Measurements from ENCODE around the gene CD151. TPM values are rescaled to one million over a fixed set of nuclear protein-coding genes. Genes with fewer than 3 reads are reported as not detected.

CD151 gene
- total RNA-seq, 1 donor from 2014 or later: 108 TPM

DNA sequence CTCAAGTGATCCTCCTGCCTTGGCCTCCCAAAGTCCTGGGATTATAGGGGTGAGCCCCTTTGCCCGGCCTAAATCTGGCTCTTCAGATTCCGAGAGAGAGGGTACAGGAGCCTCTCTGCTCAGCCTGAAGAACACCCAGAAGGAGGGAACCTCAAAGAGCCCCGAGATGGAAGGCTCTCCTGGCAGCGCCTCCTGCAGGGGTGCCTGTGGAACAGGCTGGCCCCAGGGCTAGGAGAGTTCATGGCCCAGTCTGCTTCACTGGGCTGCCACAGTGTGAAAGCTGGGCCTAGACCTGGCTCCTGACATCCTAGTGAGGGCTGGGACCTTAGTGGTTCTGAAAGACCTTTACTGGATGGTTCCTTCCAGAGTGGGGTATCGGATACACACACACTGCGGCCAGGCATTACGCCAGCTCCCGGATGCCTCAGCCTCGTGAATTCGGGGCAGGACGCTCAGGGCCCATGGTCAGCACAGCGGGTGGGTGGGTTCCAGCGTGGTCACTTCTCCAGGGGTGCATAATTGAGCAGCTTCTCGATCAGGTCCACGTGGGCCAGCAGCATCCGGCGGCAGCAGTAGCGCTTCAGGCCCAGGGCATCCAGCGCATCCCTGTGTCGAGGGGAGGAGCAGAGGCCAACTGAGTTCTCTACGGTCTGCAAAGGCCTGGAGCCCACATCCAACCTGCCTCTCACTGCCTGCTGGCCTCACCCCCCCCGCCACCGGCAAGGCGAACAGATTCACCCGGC, 7.3 kb downstream of the CD151 start:
- H3K9me3 Mint-ChIP-seq: no peaks in the 10 kb centered on the region
- peaks cover 17% of the 10 kb centered on the region for H3K4me1 Mint-ChIP-seq
- H3K4me3 Mint-ChIP-seq: peak overlapping the region; percentile 85
- no peak overlapping the region for H3K27ac Mint-ChIP-seq (ENCODE audit: unreplicated experiment)
- no peak for DNase-seq (ENCODE audit: low read depth, low spot score)
- H3K36me3 Mint-ChIP-seq (ENCODE audit: low read depth): peaks cover 5% of the 10 kb centered on the region
- peaks cover 10% of the 10 kb centered on the region for H3K27me3 Mint-ChIP-seq (ENCODE audit: low read depth)
- TF ChIP-seq, protein P1, sequence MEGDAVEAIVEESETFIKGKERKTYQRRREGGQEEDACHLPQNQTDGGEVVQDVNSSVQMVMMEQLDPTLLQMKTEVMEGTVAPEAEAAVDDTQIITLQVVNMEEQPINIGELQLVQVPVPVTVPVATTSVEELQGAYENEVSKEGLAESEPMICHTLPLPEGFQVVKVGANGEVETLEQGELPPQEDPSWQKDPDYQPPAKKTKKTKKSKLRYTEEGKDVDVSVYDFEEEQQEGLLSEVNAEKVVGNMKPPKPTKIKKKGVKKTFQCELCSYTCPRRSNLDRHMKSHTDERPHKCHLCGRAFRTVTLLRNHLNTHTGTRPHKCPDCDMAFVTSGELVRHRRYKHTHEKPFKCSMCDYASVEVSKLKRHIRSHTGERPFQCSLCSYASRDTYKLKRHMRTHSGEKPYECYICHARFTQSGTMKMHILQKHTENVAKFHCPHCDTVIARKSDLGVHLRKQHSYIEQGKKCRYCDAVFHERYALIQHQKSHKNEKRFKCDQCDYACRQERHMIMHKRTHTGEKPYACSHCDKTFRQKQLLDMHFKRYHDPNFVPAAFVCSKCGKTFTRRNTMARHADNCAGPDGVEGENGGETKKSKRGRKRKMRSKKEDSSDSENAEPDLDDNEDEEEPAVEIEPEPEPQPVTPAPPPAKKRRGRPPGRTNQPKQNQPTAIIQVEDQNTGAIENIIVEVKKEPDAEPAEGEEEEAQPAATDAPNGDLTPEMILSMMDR (conservative IDR thresholded peaks at IDR 0.05): peak; percentile 29

DNA sequence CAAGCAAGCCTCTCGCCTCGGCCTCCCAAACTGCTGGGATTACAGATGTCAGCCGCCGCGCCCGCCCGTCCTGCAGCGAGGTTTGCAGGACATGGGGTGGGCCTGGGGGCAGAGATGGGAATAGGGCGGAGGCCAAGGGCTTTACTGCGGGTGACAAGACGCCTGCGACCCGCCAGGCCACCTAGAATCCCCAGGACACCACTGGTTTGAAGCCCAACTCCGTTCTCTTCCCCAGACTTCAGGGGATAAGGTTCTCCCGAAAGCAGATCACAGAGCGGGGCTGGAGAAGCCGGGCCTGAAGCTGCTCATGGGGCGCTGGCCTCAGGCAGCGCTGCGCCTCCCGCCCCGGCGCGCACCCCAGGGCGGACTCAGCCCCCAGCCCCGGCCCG, 9.2 kb downstream of the CD151 start:
- Mint-ChIP-seq H3K9me3 (no peaks in the 10 kb centered on the region), H3K4me1 (peaks cover 18% of the 10 kb centered on the region), H3K27ac (ENCODE audit: unreplicated experiment) (no peak overlapping the region), H3K36me3 (ENCODE audit: low read depth) (peaks cover 5% of the 10 kb centered on the region), H3K27me3 (ENCODE audit: low read depth) (peaks cover 10% of the 10 kb centered on the region), H3K4me3 (peak overlapping the region; percentile 92)
- no peak for DNase-seq (ENCODE audit: low read depth, low spot score)
- TF ChIP-seq, protein P1 (conservative IDR thresholded peaks at IDR 0.05): no peak

DNA sequence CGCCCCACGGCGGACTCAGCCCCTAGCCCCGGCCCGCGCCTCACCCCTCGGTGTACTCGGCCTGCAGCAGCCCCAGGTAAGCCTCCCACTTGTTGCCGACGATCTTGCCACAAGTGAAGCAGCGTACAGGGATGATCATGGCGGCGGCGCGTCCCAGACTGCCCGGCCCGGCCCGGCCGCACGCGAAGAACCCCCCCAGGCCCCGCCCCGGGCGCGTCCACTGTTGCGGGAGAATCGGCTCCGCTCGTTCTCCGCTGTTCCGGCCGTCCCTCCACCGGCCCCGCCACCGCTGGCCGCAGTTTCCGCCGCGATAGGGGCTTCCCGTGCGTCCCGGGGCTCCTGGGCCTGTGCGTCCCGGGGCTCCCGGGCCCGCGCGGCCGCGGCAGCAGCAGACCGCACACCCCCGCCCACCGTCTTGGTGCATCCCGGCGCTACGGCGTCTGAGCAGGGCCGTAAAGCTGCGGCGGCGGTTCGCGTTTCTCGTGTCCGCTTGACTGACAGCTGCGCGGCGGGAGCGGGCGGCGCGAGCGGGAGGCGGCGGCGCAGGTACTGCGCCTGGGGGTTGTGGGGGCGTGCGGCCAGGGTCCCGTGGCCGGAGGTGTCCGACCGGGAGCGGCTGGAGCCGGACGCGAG, 9.7 kb downstream of the CD151 start, which contains the start of the genes POLR2L and TSPAN4:
TSS of gene POLR2L (minus strand) at position 160 of the 633 bp plus-strand sequence. CDS start at position 139, 21 bp downstream.
TSS of gene TSPAN4 (plus strand) at position 483 of the 633 bp plus-strand sequence. CDS start 7,453 bp downstream, outside the sequence.
- DNase-seq (ENCODE audit: low read depth, low spot score): peak; percentile 84
- peaks cover 5% of the 10 kb centered on the region for H3K36me3 Mint-ChIP-seq (ENCODE audit: low read depth)
- H3K27me3 Mint-ChIP-seq (ENCODE audit: low read depth): peaks cover 10% of the 10 kb centered on the region
- peak within 1 kb of the TSS; percentile 43 for H3K27ac Mint-ChIP-seq (ENCODE audit: unreplicated experiment)
- TF ChIP-seq, protein P1 (conservative IDR thresholded peaks at IDR 0.05): no peak
- H3K4me3 Mint-ChIP-seq: peak within 1 kb of the TSS; percentile 92
- no peaks in the 10 kb centered on the region for H3K9me3 Mint-ChIP-seq
- peaks cover 18% of the 10 kb centered on the region for H3K4me1 Mint-ChIP-seq

DNA sequence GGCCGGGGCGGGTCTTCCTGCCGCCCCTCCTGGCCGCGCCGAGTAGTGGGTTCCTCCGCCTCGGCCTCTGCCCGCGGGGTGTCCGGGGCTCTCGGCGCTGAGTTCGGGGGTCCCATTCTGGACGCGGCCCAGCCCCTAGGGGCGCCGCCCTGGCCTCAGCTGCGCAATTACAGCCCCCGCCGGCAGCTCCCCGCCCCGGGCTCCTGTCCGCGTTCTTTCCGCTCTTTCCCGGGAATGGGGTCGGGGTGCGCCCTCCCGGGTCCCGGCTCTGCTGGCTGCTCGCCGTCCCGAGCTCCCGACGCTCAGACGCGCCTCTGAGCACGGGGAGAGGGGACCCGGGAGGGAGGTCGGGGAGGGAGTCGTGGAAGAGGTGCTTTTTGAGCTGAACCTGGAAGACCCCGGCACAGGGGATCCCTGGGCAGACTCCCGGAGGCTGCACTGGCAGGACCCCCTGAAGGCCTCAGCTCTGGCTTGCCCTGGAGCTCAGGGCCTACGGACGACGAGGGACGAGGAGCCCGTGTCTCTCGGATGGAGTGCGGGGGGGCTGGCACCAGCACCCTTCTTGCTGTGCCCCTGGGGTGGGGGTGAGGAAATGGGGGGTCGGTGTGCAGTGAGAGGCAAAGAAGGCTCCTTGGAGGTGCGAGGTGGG, 10.5 kb downstream of the CD151 start:
- TF ChIP-seq, protein P1 (conservative IDR thresholded peaks at IDR 0.05): peak; percentile 32
- peaks cover 10% of the 10 kb centered on the region for H3K27me3 Mint-ChIP-seq (ENCODE audit: low read depth)
- H3K4me3 Mint-ChIP-seq: peak overlapping the region; percentile 85
- no peak for DNase-seq (ENCODE audit: low read depth, low spot score)
- H3K27ac Mint-ChIP-seq (ENCODE audit: unreplicated experiment): peak overlapping the region; percentile 43
- H3K9me3 Mint-ChIP-seq: no peaks in the 10 kb centered on the region
- peaks cover 18% of the 10 kb centered on the region for H3K4me1 Mint-ChIP-seq
- peaks cover 5% of the 10 kb centered on the region for H3K36me3 Mint-ChIP-seq (ENCODE audit: low read depth)

DNA sequence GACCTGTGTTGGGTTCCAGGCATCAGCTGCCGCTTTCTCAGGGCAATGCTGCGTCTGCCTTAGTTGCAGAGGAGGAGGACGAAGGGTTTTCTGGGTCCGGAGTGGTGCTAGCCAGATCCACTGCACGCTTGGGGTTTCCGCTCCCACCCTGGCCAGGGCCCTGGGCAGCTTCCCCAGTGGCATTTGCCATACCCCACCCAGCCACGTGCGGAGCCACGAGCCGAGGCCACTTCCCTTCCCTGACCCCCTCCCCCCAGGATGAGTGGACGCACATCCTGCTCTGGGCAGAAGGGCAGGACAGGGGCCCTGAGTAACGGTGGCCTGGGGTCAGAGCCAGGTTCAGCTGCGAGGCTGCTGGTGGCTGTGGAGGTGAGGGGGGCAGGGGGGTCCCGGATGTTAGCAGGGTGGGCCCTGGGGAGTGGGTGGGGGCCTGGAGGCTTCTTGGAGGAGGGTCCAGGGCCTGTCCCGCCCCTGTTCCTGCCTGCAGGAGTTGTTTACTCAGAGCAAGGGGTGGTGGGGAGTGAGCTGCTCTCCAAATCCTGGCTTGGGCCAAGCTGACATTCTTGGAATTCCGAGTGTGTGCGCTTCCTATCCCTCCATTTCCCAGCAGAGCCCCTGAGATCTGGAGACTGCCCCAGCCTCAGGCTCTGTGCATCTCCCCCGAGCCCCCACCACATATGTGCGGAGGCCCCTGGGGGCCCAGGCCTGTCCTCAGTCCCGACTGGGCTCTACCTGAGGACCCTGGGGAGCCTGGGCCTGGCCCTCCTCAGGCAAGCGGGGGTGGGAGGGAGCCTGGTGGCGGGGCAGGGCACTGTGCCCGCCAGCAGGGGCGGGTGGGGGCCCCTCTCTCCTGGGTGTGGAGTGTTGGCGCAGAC, 11.3 kb downstream of the CD151 start:
- Mint-ChIP-seq H3K4me3 (peak overlapping the region; percentile 89), H3K9me3 (no peaks in the 10 kb centered on the region), H3K36me3 (ENCODE audit: low read depth) (peaks cover 5% of the 10 kb centered on the region), H3K27me3 (ENCODE audit: low read depth) (peaks cover 15% of the 10 kb centered on the region), H3K27ac (ENCODE audit: unreplicated experiment) (no peak overlapping the region), H3K4me1 (peaks cover 18% of the 10 kb centered on the region)
- no peak for DNase-seq (ENCODE audit: low read depth, low spot score)
- TF ChIP-seq, protein P1 (conservative IDR thresholded peaks at IDR 0.05): no peak

Measured in neural crest cell (in vitro differentiated cells).